K562 (cell line): Measurements from ENCODE around the gene RNF145. TPM values are rescaled to one million over a fixed set of nuclear protein-coding genes. Genes with fewer than 3 reads are reported as not detected.
A peak's percentile ranks its signal among the peaks of the same experiment; 100 is the strongest.

ENCODE experiments used
- ATAC-seq: fragments of 200-7000 bp; cut with Tn5 transposase; 3 replicates; pipeline ENCODE4 v1.9.1; 2020; ENCODE audit warnings: moderate library complexity
- BruUV-seq: library from RNA; stranded (reverse); fragments of 400-500 nt; replicated peaks from 2 replicates; lab custom pipeline; 2021; lab: Mats Ljungman, UMichigan
- CTCF ChIA-PET: fragments of 300-600 bp; formaldehyde crosslinking; extraction: SDS; loops from one replicate; lab custom pipeline; 2021; ENCODE audit warnings: low intra/inter-chr PET ratio; lab: Yijun Ruan, JAX
- POLR2A ChIA-PET: fragments of 300-600, 350-650 bp; sonication (Branson Sonifier 250); formaldehyde crosslinking; extraction: SDS; loops from one replicate; lab custom pipeline; 2021; ENCODE audit warnings: antibody characterized with exemption, inconsistent platforms; lab: Yijun Ruan, JAX
- DNase-seq, 4 experiments: peaks; one replicate each; pipeline versions ENCODE4 v3.0.0 to v3.0.0-alpha.2; 2011 to 2018; ENCODE audit warnings: low spot score in 3 of 4, mixed read lengths in 3 of 4; ENCODE audit errors: extremely low read depth in 1 of 4
- FAIRE-seq: peaks from 2 replicates; lab custom pipeline; 2011; peaks lifted over from hg19 to GRCh38; lab: Jason Lieb, UNC
- H2AFZ ChIP-seq: 2 replicates; pipeline ENCODE4 v1.6.0; 2011; ENCODE audit warnings: low read depth, low read length, control low read depth, inconsistent platforms
- H3K27ac ChIP-seq: fragments of 200-600 bp; 3 replicates; pipeline ENCODE4 v1.8.0; 2011; ENCODE audit warnings: low read depth, mild to moderate bottlenecking, control low read depth, inconsistent platforms, low read length, moderate library complexity, mixed read lengths; ENCODE audit errors: extremely low read depth
- H3K27me3 ChIP-seq, 2 experiments: fragments of 300-600 bp in 1 of 2; 2 replicates in 1 of 2; 3 replicates in 1 of 2; pipeline versions ENCODE4 v1.6.0 to v1.8.0; 2011; ENCODE audit warnings: inconsistent platforms in 2 of 2, low read length in 2 of 2, mild to moderate bottlenecking in 1 of 2, mixed read lengths in 1 of 2, moderate library complexity in 1 of 2; ENCODE audit not compliant: control insufficient read depth in 2 of 2, insufficient read depth in 2 of 2
- H3K36me3 ChIP-seq: fragments of 300-600 bp; 3 replicates; pipeline ENCODE4 v1.8.0; 2011; ENCODE audit warnings: mild to moderate bottlenecking, low read length, inconsistent platforms; ENCODE audit not compliant: control insufficient read depth, insufficient read depth
- H3K4me1 ChIP-seq, 2 experiments: fragments of 200-600 bp in 1 of 2; replicated peaks in 1 of 2; 2 replicates in 1 of 2; 3 replicates in 1 of 2; pipeline versions ENCODE4 v1.5.1 to v1.8.0; 2011; ENCODE audit warnings: inconsistent platforms in 2 of 2, low read length in 2 of 2, mild to moderate bottlenecking in 1 of 2, mixed read lengths in 1 of 2, moderate library complexity in 1 of 2; ENCODE audit not compliant: control insufficient read depth in 2 of 2, insufficient read depth in 2 of 2
- H3K4me2 ChIP-seq: 2 replicates; pipeline ENCODE4 v1.6.1; 2011; ENCODE audit warnings: low read length, control low read depth, inconsistent platforms, mixed read lengths; ENCODE audit not compliant: insufficient read depth
- H3K4me3 ChIP-seq: fragments of 200-600 bp; sonication (generic), shearing (Covaris generic); 2 replicates; pipeline ENCODE4 v1.5.1; 2016; ENCODE audit warnings: control low read depth, inconsistent platforms
- H3K79me2 ChIP-seq: fragments of 200-600 bp; 3 replicates; pipeline ENCODE4 v1.8.0; 2011; ENCODE audit warnings: low read length, inconsistent platforms; ENCODE audit not compliant: control insufficient read depth, insufficient read depth
- H3K9ac ChIP-seq, 2 experiments: 2 replicates each; pipeline versions ENCODE4 v1.6.0 to v1.6.1; 2011; ENCODE audit warnings: low read depth in 2 of 2, low read length in 2 of 2, control low read depth in 1 of 2, inconsistent platforms in 1 of 2, mild to moderate bottlenecking in 1 of 2, mixed read lengths in 1 of 2; ENCODE audit not compliant: insufficient read depth in 1 of 2
- H3K9me1 ChIP-seq: one replicate; pipeline ENCODE4 v1.6.0; 2011; ENCODE audit warnings: inconsistent platforms, mild to moderate bottlenecking, low read length, moderate library complexity; ENCODE audit not compliant: control insufficient read depth, insufficient read depth
- H3K9me3 ChIP-seq: replicated peaks from 2 replicates; pipeline ENCODE4 v1.5.1; 2011; ENCODE audit warnings: low read depth, low read length, inconsistent platforms; ENCODE audit not compliant: control insufficient read depth, insufficient read depth
- H4K20me1 ChIP-seq: replicated peaks from 2 replicates; pipeline ENCODE4 v1.6.1; 2011; ENCODE audit warnings: low read length, inconsistent platforms, mixed read lengths; ENCODE audit not compliant: control insufficient read depth, insufficient read depth
- CBFB ChIP-seq: sonication (generic); formaldehyde crosslinking; IDR thresholded peaks from 2 replicates; pipeline ENCODE4 v1.4.0; 2020; ENCODE audit warnings: mild to moderate bottlenecking, missing genetic modification reagents
- E2F4 ChIP-seq: sonication (generic); formaldehyde crosslinking; IDR thresholded peaks from 2 replicates; pipeline ENCODE4 v1.8.0; 2022; ENCODE audit warnings: mild to moderate bottlenecking, low read depth, missing genetic modification reagents
- ERF ChIP-seq: fragments of 450-650 bp; formaldehyde crosslinking; IDR thresholded peaks from 2 replicates; pipeline ENCODE4 v1.4.0; 2020; ENCODE audit warnings: mild to moderate bottlenecking, mixed read lengths
- GABPB1 ChIP-seq: sonication (generic); formaldehyde crosslinking; IDR thresholded peaks from 2 replicates; pipeline ENCODE4 v1.8.0; 2022; ENCODE audit warnings: mild to moderate bottlenecking, missing genetic modification reagents
- GTF2A2 ChIP-seq: IDR thresholded peaks from 2 replicates; pipeline ENCODE4 v1.6.1; 2016; ENCODE audit warnings: mild to moderate bottlenecking, missing genetic modification characterization, missing compliant biosample characterization
- KDM5B ChIP-seq: fragments of 200-600 bp; sonication (generic); IDR thresholded peaks from 2 replicates; pipeline ENCODE4 v1.6.1; 2012; ENCODE audit warnings: low read depth, mild to moderate bottlenecking, moderate library complexity, low read length, control low read depth, inconsistent platforms; ENCODE audit not compliant: insufficient replicate concordance
- MAZ ChIP-seq, 2 experiments: fragments of 450-650 bp in 1 of 2; sonication (generic) in 1 of 2; formaldehyde crosslinking; IDR thresholded peaks in 1 of 2; conservative IDR thresholded peaks in 1 of 2; 2 replicates each; pipeline versions ENCODE4 v1.4.0 to v1.5.0; 2020; ENCODE audit warnings: mild to moderate bottlenecking in 1 of 2, missing genetic modification reagents in 1 of 2
- UBTF ChIP-seq, 2 experiments: IDR thresholded peaks; 2 replicates each; pipeline ENCODE4 v1.6.1; 2012; ENCODE audit warnings: improper control_type of control experiment in 2 of 2, low read depth in 2 of 2, low read length in 2 of 2, borderline replicate concordance in 1 of 2
- ZBTB26 ChIP-seq: fragments of 450-650 bp; formaldehyde crosslinking; IDR thresholded peaks from 2 replicates; pipeline ENCODE4 v1.4.0; 2022; ENCODE audit warnings: missing genetic modification characterization
- ZFX ChIP-seq: sonication (generic); formaldehyde crosslinking; IDR thresholded peaks from 2 replicates; pipeline ENCODE4 v1.8.0; 2022; ENCODE audit warnings: mild to moderate bottlenecking, missing genetic modification reagents, moderate library complexity
- ZNF395 ChIP-seq: fragments of 200-800 bp; sonication (Bioruptor generic); IDR thresholded peaks from 2 replicates; pipeline ENCODE4 v1.6.1; 2017; ENCODE audit warnings: missing genetic modification characterization, missing compliant biosample characterization
- WGBS: fragments of 100-300 bp; shearing (Covaris generic); methylation state at CpG from one replicate; pipeline ENCODE4 v1.1.6; 2016; ENCODE audit warnings: low coverage, mixed read lengths; ENCODE audit not compliant: insufficient coverage; ENCODE audit errors: missing lambda C conversion rate; 5-methylcytosine and 5-hydroxymethylcytosine counted together
- in situ Hi-C: fragments of 300-500 bp; cut with MboI; formaldehyde crosslinking; loops from 4 replicates; pipeline ENCODE4 v1.15.0; 2018; ENCODE audit warnings: inconsistent platforms, mixed read lengths
- intact Hi-C: fragments of 100-400 bp; cut with micrococcal nuclease; formaldehyde crosslinking; loops from 2 replicates; pipeline ENCODE4 v1.14.2; 2022
- polyA plus RNA-seq, 8 experiments: library from polyadenylated mRNA; depleted of rRNA in 4 of 8; stranded (reverse) in 5 of 8; unstranded in 3 of 8; fragments of >200 nt; fragmentation: Nextera tagmentation in 2 of 8; fragmentation: Illumina TruSeq in 1 of 8; extraction: Ambion mirVana in 2 of 8; extraction: Trizol in 1 of 8; gene quantifications; 2 replicates each; pipeline versions ENCODE4 v1.2.1 to v1.2.3, GENCODE V29; 2011 to 2014; ENCODE audit warnings: inconsistent platforms in 1 of 8, missing spikeins in 1 of 8
- total RNA-seq, 7 experiments: library from RNA; depleted of rRNA in 6 of 7; stranded (reverse); fragments of >200 nt in 6 of 7; fragmentation: Illumina TruSeq in 2 of 7; extraction: Trizol in 2 of 7; gene quantifications; 2 replicates each; pipeline versions ENCODE4 v1.2.1 to v1.2.3, GENCODE V29; 2011 to 2021; ENCODE audit warnings: low replicate concordance in 1 of 7

The RNF145 gene
- total and polyA plus RNA-seq, 9 of the 15 experiments (the other 6 are each of a cell fraction or from before 2014, with no cell fraction given): 13.6 to 40.7 (median 25.4) TPM

GRCh38 chr5:159208514-159209437, 577 bp downstream of the RNF145 start:
- Histone ChIP-seq H3K4me1 (peaks cover 14 to 46% of the 10 kb centered on the region in 2 experiments), H3K36me3 (no peaks in the 10 kb centered on the region), H4K20me1 (0 out of 2 replicates have a peak, but pooled peaks cover 5% of the 10 kb centered on the region), H3K79me2 (peaks cover 70% of the 10 kb centered on the region), H3K9ac (peak overlapping the region; percentile 80 to 94), H3K27ac (peak overlapping the region; percentile 96), H3K4me2 (peak overlapping the region; percentile 89), H3K9me1 (no peaks in the 10 kb centered on the region), H3K9me3 (no peaks in the 10 kb centered on the region), H3K4me3 (peak overlapping the region; percentile 62), H2AFZ (no peak overlapping the region; the same call in 1 of the 2 replicates), H3K27me3 (no peaks in the 10 kb centered on the region)
- in situ Hi-C loops (no loop called here), intact Hi-C loops (loop anchor here (2.0 to 5.0 kb wide), 2 partner anchors 51 to 54 kb away; partner anchors contain the start of gene UBLCP1)
- 3% methylated on average over 12 of the region's 65 CpGs for WGBS
- ChIA-PET CTCF (interaction anchor here (0.6 kb wide), 1 partner anchor 16 kb away, joined by 3 read pairs; no protein-coding TSS in a partner anchor), POLR2A (interaction anchor here (0.7 to 2.1 kb wide), 9 partner anchors 10 to 54 kb away, joined by 3 to 20 read pairs (median 6); partner anchors contain the start of gene UBLCP1)
- no TSS peak for BruUV-seq
- DNase-seq (peak; percentile 46 to 71 (median 64)), FAIRE-seq (no peak), ATAC-seq (peak; percentile 12)
- TF ChIP-seq E2F4 (no peak), ZBTB26 (CRISPR knock-in tag) (0 out of 2 replicates have a peak, but pooled peaks have one; percentile 7), GABPB1 (CRISPR knock-in tag) (0 out of 2 replicates have a peak, but pooled peaks have one; percentile 2), ZFX (CRISPR knock-in tag) (peak; percentile 30), CBFB (0 out of 2 replicates have a peak, but pooled peaks have one; percentile 2), KDM5B (peak; percentile 25), MAZ (CRISPR knock-in tag; conservative IDR thresholded peaks at IDR 0.05 in 1 of 2, IDR thresholded peaks at IDR 0.05 in 1 of 2) (peak in 1 of 2 experiments; percentile 32; a peak in 2 of 4 replicates), GTF2A2 (tag) (no peak), UBTF (IDR thresholded peaks at IDR 0.05; ENCODE audit: borderline replicate concordance in 1 of 2, low read depth in 2 of 2, low read length in 2 of 2) (peak in 1 of 2 experiments; percentile 71; a peak in 1 of 4 replicates), ERF (0 out of 2 replicates have a peak, but pooled peaks have one; percentile 41), ZNF395 (CRISPR knock-in tag) (0 out of 2 replicates have a peak, but pooled peaks have one; percentile 15)
